Thymus (tissue), 11 donors: ENCODE measurements around the gene ENPP5. TPM values are rescaled to one million over a fixed set of nuclear protein-coding genes. Genes with fewer than 3 reads are reported as not detected.

Experiments
- DNase-seq, 9 donors: peaks; one replicate each; pipeline ENCODE4 v3.0.0-alpha.2; 2013; ENCODE audit warnings: low spot score in 9 of 9, low read depth in 6 of 9, missing footprints in 1 of 9
- H3K27ac ChIP-seq, 2 donors: one replicate each; pipeline ENCODE4 v1.5.1; 2013; ENCODE audit warnings: control low read depth in 1 of 2, low read depth in 1 of 2, low read length in 1 of 2, mild to moderate bottlenecking in 1 of 2, moderate library complexity in 1 of 2
- H3K27me3 ChIP-seq, 2 donors: one replicate each; pipeline ENCODE4 v1.5.1; 2013; ENCODE audit warnings: low read length in 1 of 2; ENCODE audit not compliant: control insufficient read depth in 2 of 2, insufficient read depth in 1 of 2
- H3K36me3 ChIP-seq, 2 donors: one replicate each; pipeline ENCODE4 v1.5.1; 2013; ENCODE audit warnings: low read length in 1 of 2, mild to moderate bottlenecking in 1 of 2, moderate library complexity in 1 of 2; ENCODE audit not compliant: control insufficient read depth in 2 of 2, insufficient read depth in 2 of 2
- H3K4me1 ChIP-seq, 2 donors: one replicate each; pipeline ENCODE4 v1.5.1; 2013; ENCODE audit warnings: low read length in 2 of 2; ENCODE audit not compliant: control insufficient read depth in 2 of 2, insufficient read depth in 2 of 2
- H3K4me3 ChIP-seq, 2 donors: one replicate each; pipeline ENCODE4 v1.5.1; 2013; ENCODE audit warnings: low read length in 2 of 2, control low read depth in 1 of 2, mild to moderate bottlenecking in 1 of 2
- H3K9me3 ChIP-seq, 2 donors: one replicate each; pipeline ENCODE4 v1.5.1; 2013; ENCODE audit warnings: low read length in 1 of 2, mild to moderate bottlenecking in 1 of 2; ENCODE audit not compliant: control insufficient read depth in 2 of 2, insufficient read depth in 1 of 2
- WGBS: extraction: QIAGEN DNeasy Blood & Tissue Kit; methylation state at CpG from one replicate; pipeline ENCODE4 v1.1.7; 2013; 5-methylcytosine and 5-hydroxymethylcytosine counted together
- polyA plus RNA-seq: library from polyadenylated mRNA; stranded (reverse); fragments of 200-250 nt; gene quantifications from one replicate; pipeline ENCODE4 v1.2.3, GENCODE V29; 2013
- total RNA-seq: library from RNA; stranded (reverse); fragments of 120-200 nt; gene quantifications from one replicate; pipeline ENCODE4 v1.2.4, GENCODE V29; 2013
- donor health status: healthy.

ENPP5 gene
- total and polyA plus RNA-seq, 2 donors: 4.9 to 21.2 TPM

GRCh38 chr6:46210294-46210693, 39.5 kb upstream of the ENPP5 start:
- H3K4me3 ChIP-seq: no peak overlapping the region
- no peaks in the 10 kb centered on the region for H3K9me3 ChIP-seq
- H3K4me1 ChIP-seq: no peaks in the 10 kb centered on the region
- DNase-seq: no peak
- H3K27ac ChIP-seq: no peak overlapping the region
- H3K36me3 ChIP-seq: no peaks in the 10 kb centered on the region
- no peaks in the 10 kb centered on the region for H3K27me3 ChIP-seq
- WGBS: 95% methylated on average over 5 of the region's 5 CpGs

GRCh38 chr6:46208303-46208702, 37.5 kb upstream of the ENPP5 start:
- Histone ChIP-seq H3K4me1 (no peaks in the 10 kb centered on the region), H3K9me3 (no peaks in the 10 kb centered on the region), H3K4me3 (no peak overlapping the region), H3K36me3 (no peaks in the 10 kb centered on the region), H3K27ac (no peak overlapping the region), H3K27me3 (no peaks in the 10 kb centered on the region)
- no peak for DNase-seq

- WGBS: 98% methylated on average over 3 of the region's 3 CpGs
- Histone ChIP-seq H3K27ac (no peak overlapping the region), H3K4me1 (no peaks in the 10 kb centered on the region), H3K36me3 (no peaks in the 10 kb centered on the region), H3K4me3 (no peak overlapping the region), H3K9me3 (no peaks in the 10 kb centered on the region), H3K27me3 (no peaks in the 10 kb centered on the region)
- DNase-seq: no peak
Observed at GRCh38 chr6:46207174-46207573, 36.4 kb upstream of the ENPP5 start.

GRCh38 chr6:46204880-46205650, 34.3 kb upstream of the ENPP5 start:
- no peak for DNase-seq
- no peak overlapping the region for H3K4me3 ChIP-seq

GRCh38 chr6:46203391-46204177, 32.8 kb upstream of the ENPP5 start:
- over 99% methylated on average over 2 of the region's 2 CpGs for WGBS
- H3K4me3 ChIP-seq: no peak overlapping the region
- no peak for DNase-seq

More at GRCh38 chr6:46204880-46205650, 34.3 kb upstream of the ENPP5 start:
- Histone ChIP-seq H3K27me3 (no peaks in the 10 kb centered on the region), H3K36me3 (no peaks in the 10 kb centered on the region), H3K9me3 (no peaks in the 10 kb centered on the region), H3K4me1 (no peaks in the 10 kb centered on the region), H3K27ac (no peak overlapping the region)
- 97% methylated on average over 29 of the region's 29 CpGs for WGBS

GRCh38 chr6:46201702-46202101, 30.9 kb upstream of the ENPP5 start:
- DNase-seq: no peak
- no peaks in the 10 kb centered on the region for H3K4me1 ChIP-seq
- WGBS: 94% methylated on average over 4 of the region's 4 CpGs
- H3K27me3 ChIP-seq: no peaks in the 10 kb centered on the region
- no peaks in the 10 kb centered on the region for H3K36me3 ChIP-seq
- H3K4me3 ChIP-seq: no peak overlapping the region
- H3K9me3 ChIP-seq: no peaks in the 10 kb centered on the region
- H3K27ac ChIP-seq: no peak overlapping the region

More at GRCh38 chr6:46203391-46204177, 32.8 kb upstream of the ENPP5 start:
- H3K27me3 ChIP-seq: no peaks in the 10 kb centered on the region
- no peak overlapping the region for H3K27ac ChIP-seq
- no peaks in the 10 kb centered on the region for H3K36me3 ChIP-seq
- H3K9me3 ChIP-seq: no peaks in the 10 kb centered on the region
- no peaks in the 10 kb centered on the region for H3K4me1 ChIP-seq

- no peaks in the 10 kb centered on the region for H3K27me3 ChIP-seq
- 95% methylated on average over 5 of the region's 5 CpGs for WGBS
- H3K4me1 ChIP-seq: no peaks in the 10 kb centered on the region
- H3K27ac ChIP-seq: no peak overlapping the region
- H3K36me3 ChIP-seq: no peaks in the 10 kb centered on the region
- DNase-seq: no peak
- H3K4me3 ChIP-seq: no peak overlapping the region
- no peaks in the 10 kb centered on the region for H3K9me3 ChIP-seq
Observed at GRCh38 chr6:46199387-46199786, 28.6 kb upstream of the ENPP5 start.

- H3K9me3 ChIP-seq: no peaks in the 10 kb centered on the region
- 96% methylated on average over 1 of the region's 1 CpG for WGBS
- no peak overlapping the region for H3K27ac ChIP-seq
- no peaks in the 10 kb centered on the region for H3K4me1 ChIP-seq
- H3K4me3 ChIP-seq: no peak overlapping the region
- H3K36me3 ChIP-seq: no peaks in the 10 kb centered on the region
- no peaks in the 10 kb centered on the region for H3K27me3 ChIP-seq
- DNase-seq: no peak
Observed at GRCh38 chr6:46191961-46192360, 21.2 kb upstream of the ENPP5 start.

GRCh38 chr6:46190889-46191288, 20.1 kb upstream of the ENPP5 start:
- WGBS: 95% methylated on average over 4 of the region's 4 CpGs

More at GRCh38 chr6:46190889-46191288, 20.1 kb upstream of the ENPP5 start:
- no peak for DNase-seq
- no peaks in the 10 kb centered on the region for H3K36me3 ChIP-seq
- no peak overlapping the region for H3K27ac ChIP-seq
- no peaks in the 10 kb centered on the region for H3K27me3 ChIP-seq
- H3K4me3 ChIP-seq: no peak overlapping the region
- H3K9me3 ChIP-seq: no peaks in the 10 kb centered on the region
- H3K4me1 ChIP-seq: no peaks in the 10 kb centered on the region
